ENCODE data around the gene ERV3-1. TPM values are rescaled to one million over a fixed set of nuclear protein-coding genes. Genes with fewer than 3 reads are reported as not detected.

ERV3-1 gene
- total and polyA plus RNA-seq, 2 donors (not counting 1 experiment from before 2014, with no cell fraction given), result 13.7 to 30.7 TPM

- Histone ChIP-seq H3K27ac (ENCODE audit: low read length in 2 of 2) (peak overlapping the region; percentile 50 to 73), H3K4me1 (ENCODE audit: control insufficient read depth in 2 of 2, insufficient read depth in 2 of 2, low read length in 2 of 2) (peaks cover 21 to 40% of the 10 kb centered on the region in 2 donors), H3K27me3 (replicated peaks in 1 of 4; ENCODE audit: control extremely low read depth in 1 of 4, control insufficient read depth in 3 of 4, insufficient read depth in 4 of 4, low read length in 3 of 4) (no peaks in the 10 kb centered on the region), H3K9me3 (ENCODE audit: control extremely low read depth in 1 of 3, control insufficient read depth in 2 of 3, insufficient read depth in 1 of 3, low read length in 2 of 3) (peaks cover 0 to 81% (median 74%) of the 10 kb centered on the region in 3 donors), H3K36me3 (replicated peaks in 1 of 2; ENCODE audit: control extremely low read depth in 1 of 2, control insufficient read depth in 1 of 2, extremely low read depth in 1 of 2, insufficient read depth in 2 of 2, low read length in 1 of 2) (peaks cover 0 to 21% of the 10 kb centered on the region in 2 experiments), H2AFZ (ENCODE audit: insufficient read depth, low read depth, low read length, poor library complexity, severe bottlenecking) (no peak overlapping the region), H4K20me1 (ENCODE audit: control insufficient read depth, insufficient read depth, low read length, poor library complexity, severe bottlenecking) (no peaks in the 10 kb centered on the region), H3K4me3 (ENCODE audit: control extremely low read depth in 1 of 5, extremely low read depth in 1 of 5, insufficient read depth in 1 of 5, low read depth in 2 of 5, low read length in 4 of 5) (peak overlapping the region in 1 of 5 experiments; percentile 21), H3K79me2 (ENCODE audit: control insufficient read depth, insufficient read depth, low read length) (peaks cover 44% of the 10 kb centered on the region), H3K9ac (ENCODE audit: low read length) (no peak overlapping the region), H3K4me2 (replicated peaks; ENCODE audit: low read depth, low read length, poor library complexity, severe bottlenecking) (peak overlapping the region; percentile 47)
- H3K27ac Mint-ChIP-seq, result peak overlapping the region; percentile 11
- 98% methylated on average over 7 of the region's 7 CpGs for whole genome bisulfite sequencing (ENCODE audit: insufficient coverage)
- DNase-seq (no peak), ATAC-seq (ENCODE audit: low read depth) (no peak)
- intact Hi-C loops (cut with micrococcal nuclease), result no loop called here
- POLR2A ChIA-PET, result no interaction called here
- H3K9me3 Mint-ChIP-seq (ENCODE audit: insufficient read depth), result peaks cover 23% of the 10 kb centered on the region
- peak overlapping the region; percentile 12 for H3K4me3 Mint-ChIP-seq
- peaks cover 42% of the 10 kb centered on the region for H3K4me1 Mint-ChIP-seq
- no peaks in the 10 kb centered on the region for H3K27me3 Mint-ChIP-seq
- CTCF ChIA-PET, result no interaction called here
- TF ChIP-seq CTCF (IDR thresholded peaks at IDR 0.05) (no peak), EZH2 (IDR thresholded peaks at IDR 0.05; ENCODE audit: borderline replicate concordance, insufficient read depth, low read depth, low read length, poor library complexity, severe bottlenecking) (no peak)
These were observed 7.7 kb downstream of the ERV3-1 start for GRCh38 chr7:64998865-64999164.

GRCh38 chr7:64997927-64998391 is 8.5 kb downstream of the ERV3-1 start:
- ATAC-seq (ENCODE audit: low read depth) (no peak), DNase-seq (no peak)
- no peak overlapping the region for H3K4me3 ChIP-seq (ENCODE audit: control extremely low read depth in 1 of 5, extremely low read depth in 1 of 5, insufficient read depth in 1 of 5, low read depth in 2 of 5, low read length in 4 of 5)
- Mint-ChIP-seq H3K27me3 (no peaks in the 10 kb centered on the region), H3K27ac (no peak overlapping the region), H3K9me3 (ENCODE audit: insufficient read depth) (peaks cover 21% of the 10 kb centered on the region), H3K4me3 (no peak overlapping the region), H3K4me1 (peaks cover 38% of the 10 kb centered on the region)
- H3K36me3 ChIP-seq (replicated peaks in 1 of 2; ENCODE audit: control extremely low read depth in 1 of 2, control insufficient read depth in 1 of 2, extremely low read depth in 1 of 2, insufficient read depth in 2 of 2, low read length in 1 of 2), result peaks cover 0 to 21% of the 10 kb centered on the region in 2 experiments
- no peak overlapping the region for H3K9ac ChIP-seq (ENCODE audit: low read length)
- H3K9me3 ChIP-seq (ENCODE audit: control extremely low read depth in 1 of 3, control insufficient read depth in 2 of 3, insufficient read depth in 1 of 3, low read length in 2 of 3), result peaks cover 0 to 84% (median 82%) of the 10 kb centered on the region in 3 donors
- ChIA-PET POLR2A (no interaction called here), CTCF (interaction anchor here (1.0 kb wide), 1 partner anchor 310 kb away, joined by 3 read pairs; no protein-coding TSS in a partner anchor)
- peaks cover 21 to 37% of the 10 kb centered on the region in 2 donors for H3K4me1 ChIP-seq (ENCODE audit: control insufficient read depth in 2 of 2, insufficient read depth in 2 of 2, low read length in 2 of 2)
- TF ChIP-seq CTCF (IDR thresholded peaks at IDR 0.05), result no peak
- no peak for TF ChIP-seq EZH2 (IDR thresholded peaks at IDR 0.05; ENCODE audit: borderline replicate concordance, insufficient read depth, low read depth, low read length, poor library complexity, severe bottlenecking)
- H3K27ac ChIP-seq (ENCODE audit: low read length in 2 of 2), result no peak overlapping the region
- H3K27me3 ChIP-seq (replicated peaks in 1 of 4; ENCODE audit: control extremely low read depth in 1 of 4, control insufficient read depth in 3 of 4, insufficient read depth in 4 of 4, low read length in 3 of 4), result no peaks in the 10 kb centered on the region
- peaks cover 36% of the 10 kb centered on the region for H3K79me2 ChIP-seq (ENCODE audit: control insufficient read depth, insufficient read depth, low read length)
- no peak overlapping the region for H2AFZ ChIP-seq (ENCODE audit: insufficient read depth, low read depth, low read length, poor library complexity, severe bottlenecking)
- H4K20me1 ChIP-seq (ENCODE audit: control insufficient read depth, insufficient read depth, low read length, poor library complexity, severe bottlenecking), result no peaks in the 10 kb centered on the region
- intact Hi-C loops (cut with micrococcal nuclease), result loop anchor here (2.0 kb wide), 1 partner anchor 13 kb away; no protein-coding TSS in a partner anchor
- H3K4me2 ChIP-seq (replicated peaks; ENCODE audit: low read depth, low read length, poor library complexity, severe bottlenecking), result no peak overlapping the region
- 99% methylated on average over 8 of the region's 8 CpGs for WGBS (ENCODE audit: insufficient coverage)
